GF-D8 (cell line): ENCODE measurements around the gene HYCC1.
A peak's percentile ranks its signal among the peaks of the same experiment; 100 is the strongest.
"Not testable (repeated sequence)": the region's sequence is repeated elsewhere in the genome, so short reads cannot be mapped to it uniquely, and the experiment has no call there.

Source experiments
- DNase-seq: peaks from one replicate; lab custom pipeline; 2025; lab: John Stamatoyannopoulos, UW

Gene HYCC1

DNA sequence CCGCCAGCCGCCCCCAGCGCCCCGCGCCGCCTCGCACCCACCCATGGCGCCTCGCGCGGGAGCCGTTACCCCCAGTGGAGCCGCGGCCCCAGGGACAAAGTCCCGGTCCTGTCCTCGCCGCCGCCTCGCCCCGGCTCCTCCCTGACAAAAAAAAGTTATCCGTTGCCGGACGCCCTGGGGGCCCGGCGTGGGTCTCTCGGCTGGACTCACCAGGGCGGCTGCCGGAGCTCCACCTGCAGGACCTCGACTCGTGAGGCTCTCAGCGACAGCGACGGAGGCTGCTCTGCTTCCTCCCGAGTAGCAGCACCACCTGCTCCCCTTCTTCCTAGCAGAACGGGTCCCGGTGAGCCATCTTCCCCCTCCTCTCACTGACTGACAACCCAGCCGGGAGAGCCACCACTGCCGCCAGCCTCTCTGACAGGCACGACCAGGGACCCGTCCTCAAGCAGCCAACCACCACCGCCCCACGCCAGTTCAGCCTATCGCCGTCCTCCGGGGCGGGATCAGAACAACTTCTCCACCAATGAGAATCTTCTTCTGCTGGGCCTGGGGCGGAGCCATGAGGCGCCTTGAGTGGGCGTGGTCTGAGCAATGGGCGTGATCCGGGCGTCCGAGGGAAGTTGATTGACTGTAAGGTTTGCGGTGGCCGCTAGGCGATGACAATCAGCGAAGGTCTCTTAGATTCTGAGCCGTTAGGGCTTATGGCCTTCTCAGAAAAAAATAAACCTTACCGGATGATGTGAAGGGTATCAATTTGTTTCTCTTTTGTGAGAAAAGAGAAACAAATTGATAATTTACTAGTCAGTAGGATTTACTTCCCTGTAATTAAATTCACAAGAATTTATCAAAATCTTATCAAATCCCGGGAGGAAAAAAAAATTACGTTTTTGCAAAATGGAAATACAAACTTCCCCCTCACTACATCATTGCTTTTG, at the start of gene HYCC1:
TSS of gene HYCC1 (minus strand) at position 416 of the 935 bp plus-strand sequence. CDS start 23,019 bp downstream, outside the sequence.
- peak; percentile 100 for DNase-seq

DNA sequence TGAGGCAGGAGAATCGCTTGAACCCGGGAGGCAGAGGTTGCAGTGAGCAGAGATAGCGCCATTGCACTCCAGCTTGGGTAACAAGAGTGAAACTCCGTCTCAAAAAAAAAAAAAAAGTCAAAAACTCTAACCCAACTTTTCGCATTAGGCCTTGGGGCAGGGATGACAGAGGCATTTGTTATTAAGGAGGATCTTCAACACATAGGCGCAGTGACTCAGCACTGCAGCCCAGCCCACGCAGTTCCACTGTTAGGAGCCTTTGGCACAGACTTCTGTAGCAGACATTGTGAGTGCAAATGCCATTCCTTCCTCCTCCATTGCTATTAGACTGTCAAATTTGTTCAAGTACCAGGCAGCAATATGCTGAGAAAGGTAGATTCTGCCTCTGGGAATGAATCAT, 48.5 kb upstream of the HYCC1 start:
- DNase-seq = no peak

DNA sequence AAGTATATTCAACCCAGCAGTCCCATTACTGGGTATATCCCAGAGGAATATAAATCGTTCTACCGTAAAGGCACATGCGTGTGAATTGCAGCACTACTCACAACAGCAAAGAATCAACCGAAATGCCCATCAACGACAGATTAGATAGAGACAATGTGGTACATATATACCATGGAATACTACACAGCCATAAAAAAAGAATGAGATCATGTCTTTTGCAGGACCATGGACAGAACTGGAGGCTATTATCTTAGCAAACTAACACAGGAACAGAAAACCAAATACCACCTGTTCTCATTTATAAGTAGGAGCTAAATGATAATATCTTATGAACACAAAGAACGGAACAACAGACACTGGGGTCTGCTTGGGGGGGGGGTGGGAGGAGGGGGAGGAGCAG, 47.4 kb upstream of the HYCC1 start:
- no peak for DNase-seq

- DNase-seq = no peak
Measured at GRCh38 chr7:23058408-23059096, 44.6 kb upstream of the HYCC1 start.

DNA sequence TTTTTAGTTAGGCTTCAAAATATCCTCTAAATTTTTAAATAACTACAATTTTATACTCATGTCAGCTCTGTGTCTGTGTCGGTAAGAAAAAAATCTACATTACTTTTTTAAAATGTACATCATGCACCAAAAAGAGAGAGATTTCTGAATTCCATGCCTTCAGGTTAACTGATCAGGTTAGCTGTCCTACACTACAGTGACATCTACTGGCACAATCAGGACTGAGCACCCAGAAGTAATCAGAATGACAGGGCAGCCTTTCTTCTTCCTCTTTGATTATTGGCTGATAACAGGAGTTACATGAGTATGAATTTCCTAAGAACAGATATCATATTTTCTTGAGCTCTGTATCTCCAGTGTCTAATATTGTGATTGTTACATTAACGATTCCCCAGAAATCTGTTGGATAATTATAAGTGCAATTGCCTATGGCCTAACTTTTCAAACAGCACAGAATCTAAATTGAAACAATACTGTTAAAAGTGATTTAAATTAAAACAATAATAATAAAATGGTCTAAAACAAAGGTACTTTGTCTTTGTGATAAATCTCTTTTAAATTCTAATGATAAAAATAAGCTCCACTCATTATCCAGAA, 41.8 kb upstream of the HYCC1 start:
- peak; percentile 33 for DNase-seq

DNA sequence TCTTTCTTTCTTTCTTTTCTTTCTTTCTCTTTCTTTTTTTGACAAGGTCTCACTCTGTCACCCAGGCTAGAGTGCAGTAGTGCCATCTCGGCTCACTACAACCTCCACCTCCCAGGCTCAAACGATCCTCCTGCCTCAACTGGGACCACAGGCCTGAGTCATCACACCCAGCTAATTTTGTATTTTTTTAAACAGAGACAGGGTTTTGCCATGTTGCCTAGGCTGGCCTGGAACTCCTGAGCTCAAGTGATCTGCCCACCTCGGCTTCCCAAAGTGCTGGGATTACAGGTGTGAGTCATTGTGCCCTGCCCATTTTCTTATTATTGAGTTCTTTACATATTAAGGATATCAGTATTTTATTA, 37.2 kb upstream of the HYCC1 start:
- DNase-seq = not testable (repeated sequence)

DNA sequence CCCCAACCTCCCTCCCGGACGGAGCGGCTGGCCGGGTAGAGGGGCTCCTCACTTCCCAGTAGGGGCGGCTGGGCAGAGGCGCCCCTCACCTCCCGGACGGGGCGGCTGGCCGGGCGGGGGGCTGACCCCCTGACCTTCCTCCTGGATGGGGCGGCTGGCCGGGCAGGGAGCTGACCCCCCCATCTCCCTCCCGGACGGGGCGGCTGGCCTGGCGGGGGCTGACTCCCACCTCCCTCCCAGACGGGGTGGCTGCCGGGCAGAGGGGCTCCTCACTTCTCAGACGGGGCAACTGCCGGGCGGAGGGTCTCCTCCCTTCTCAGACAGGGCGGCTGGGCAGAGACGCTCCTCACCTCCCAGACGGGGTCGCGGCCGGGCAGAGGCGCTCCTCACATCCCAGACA, 32.4 kb upstream of the HYCC1 start:
- not testable (repeated sequence) for DNase-seq

GRCh38 chr7:23045086-23045485, 31.2 kb upstream of the HYCC1 start:
- DNase-seq = not testable (repeated sequence)

DNA sequence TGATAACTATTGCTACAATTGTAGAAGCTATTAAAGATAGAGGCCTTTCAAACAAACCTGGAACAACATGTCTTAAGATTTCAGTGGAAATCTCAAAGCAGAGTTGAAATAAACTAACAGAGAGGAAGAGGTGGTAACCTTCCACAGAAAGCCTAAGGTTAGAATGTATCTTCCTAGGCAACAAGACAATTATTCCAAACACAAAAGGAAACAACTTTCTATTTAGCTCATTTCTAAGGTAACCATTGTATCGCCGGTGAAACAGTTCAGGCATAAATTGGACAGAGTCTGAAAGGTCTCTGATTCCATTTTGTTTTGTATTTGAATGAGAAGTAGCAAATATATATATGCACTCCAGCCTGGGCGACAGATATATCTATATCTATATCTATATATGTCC, 30.7 kb upstream of the HYCC1 start:
- no peak for DNase-seq

GRCh38 chr7:23043441-23043840, 29.5 kb upstream of the HYCC1 start:
- DNase-seq = no peak

DNA sequence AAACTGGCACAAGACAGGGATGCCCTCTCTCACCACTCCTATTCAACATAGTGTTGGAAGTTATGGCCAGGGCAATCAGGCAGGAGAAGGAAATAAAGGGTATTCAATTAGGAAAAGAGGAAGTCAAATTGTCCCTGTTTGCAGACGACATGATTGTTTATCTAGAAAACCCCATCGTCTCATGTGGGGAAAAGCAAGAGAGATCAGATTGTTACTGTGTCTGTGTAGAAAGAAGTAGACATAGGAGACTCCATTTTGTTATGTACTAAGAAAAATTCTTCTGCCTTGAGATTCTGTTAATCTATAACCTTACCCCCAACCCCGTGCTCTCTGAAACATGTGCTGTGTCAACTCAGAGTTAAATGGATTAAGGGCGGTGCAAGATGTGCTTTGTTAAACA, 25.7 kb upstream of the HYCC1 start:
- not testable (repeated sequence) for DNase-seq

- DNase-seq = not testable (repeated sequence)
Measured at GRCh38 chr7:23035542-23036371, 21.8 kb upstream of the HYCC1 start.

- no peak for DNase-seq
Measured at GRCh38 chr7:23027261-23027660, 13.3 kb upstream of the HYCC1 start.

DNA sequence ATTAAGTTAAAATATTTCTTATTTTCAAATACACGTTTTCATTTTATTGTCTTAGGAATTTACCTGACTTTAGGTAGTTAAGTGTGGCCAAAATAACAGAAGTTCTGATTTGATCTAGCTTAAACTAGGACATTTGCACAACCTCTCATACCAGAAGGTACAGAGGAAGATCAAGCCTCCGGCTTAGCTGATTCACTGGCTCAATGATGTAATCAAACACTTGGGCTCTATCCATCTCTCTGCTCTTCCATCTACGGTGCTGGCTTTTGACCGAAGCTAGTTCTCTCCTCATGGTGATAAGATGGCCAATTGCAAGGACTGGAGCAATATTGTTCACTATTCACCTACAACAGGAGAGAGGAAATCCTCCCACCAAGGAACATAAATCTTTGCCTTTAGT, 12.2 kb upstream of the HYCC1 start:
- no peak for DNase-seq

- no peak for DNase-seq
Measured at GRCh38 chr7:23024454-23024853, 10.5 kb upstream of the HYCC1 start.

- no peak for DNase-seq
Measured at GRCh38 chr7:23022851-23023250, 8.9 kb upstream of the HYCC1 start.

DNA sequence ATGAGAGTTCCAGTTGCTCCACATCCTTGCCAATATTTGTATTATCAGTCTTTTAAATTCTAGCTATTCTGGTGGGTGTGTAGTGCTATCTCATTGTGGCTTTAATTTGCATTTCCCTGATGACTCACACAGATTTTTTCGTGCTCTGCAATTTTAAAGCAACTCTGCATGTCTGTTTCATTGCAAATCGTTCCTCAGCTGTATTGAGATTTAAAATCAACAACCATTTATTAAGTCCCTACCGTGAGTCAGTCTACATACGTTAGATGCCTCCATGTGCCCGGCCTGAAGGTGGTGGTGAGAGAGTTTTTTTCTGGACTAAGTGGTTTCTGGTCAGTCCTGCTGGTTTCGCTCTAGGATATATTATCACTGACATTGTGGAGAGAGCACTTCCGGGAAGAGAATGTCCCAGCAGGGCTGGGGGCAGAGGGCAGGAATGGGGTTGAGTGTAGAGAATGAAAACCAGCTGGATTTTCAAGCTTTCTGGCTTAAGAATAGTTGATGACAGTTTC, 8.4 kb upstream of the HYCC1 start:
- DNase-seq = no peak

- no peak for DNase-seq
Measured at GRCh38 chr7:23021596-23021995, 7.7 kb upstream of the HYCC1 start.

DNA sequence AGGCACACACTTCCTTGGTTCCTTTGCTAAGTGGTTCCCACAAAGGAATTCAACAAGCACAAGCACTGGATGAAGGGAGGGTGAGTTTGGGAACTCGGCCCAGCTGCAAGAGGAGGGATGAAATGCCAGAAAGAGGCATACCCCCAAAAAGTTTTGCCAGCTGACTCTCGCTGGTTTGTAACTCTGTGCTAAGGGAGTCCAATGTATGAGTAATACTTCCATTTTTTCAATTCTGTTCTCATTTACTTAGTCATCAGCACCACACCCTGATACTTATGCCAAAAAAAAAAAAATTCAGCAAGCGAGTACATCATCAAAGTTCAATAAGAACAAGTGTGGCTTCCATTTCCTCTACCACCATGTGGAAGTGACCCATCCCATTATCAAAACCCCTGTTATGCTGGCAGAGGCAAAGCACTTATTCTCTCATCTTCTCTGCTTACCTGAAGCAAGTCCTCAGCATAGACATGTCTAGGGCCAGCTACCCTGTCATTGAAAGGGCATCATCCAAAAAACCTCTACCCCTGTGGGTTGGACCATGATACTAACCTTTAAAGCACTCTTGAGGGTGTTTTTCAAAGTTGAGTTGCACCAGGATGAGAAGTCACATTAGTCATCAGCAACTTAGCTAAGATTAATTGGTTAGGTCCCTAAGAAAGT, 6.9 kb upstream of the HYCC1 start:
- DNase-seq = no peak

DNA sequence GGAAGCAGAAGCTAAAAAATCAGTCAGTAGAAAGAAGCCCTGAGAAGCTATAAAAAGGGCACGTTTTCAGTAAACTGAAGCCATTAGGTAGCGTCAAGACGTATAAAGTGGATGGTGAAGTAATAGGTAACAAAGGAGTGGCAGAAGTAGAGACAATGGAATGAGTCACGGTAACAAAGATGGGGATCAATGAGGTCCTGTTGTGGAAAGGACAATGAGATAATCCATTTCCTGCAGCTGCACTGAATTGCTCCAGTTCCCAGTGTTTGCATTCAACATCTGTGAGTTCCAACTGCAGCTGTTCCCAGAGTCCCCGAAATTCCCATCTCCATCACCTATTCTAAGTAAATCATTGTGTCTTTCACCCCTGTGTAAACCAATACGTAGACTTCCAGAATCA, 4.8 kb upstream of the HYCC1 start:
- DNase-seq = no peak

- DNase-seq = peak; percentile 57
Measured at GRCh38 chr7:23017309-23017708, 3.4 kb upstream of the HYCC1 start.
